A549 treated with CpdA at 1 μM for 4 hours (cell line): ENCODE measurements around the gene MCRS1. TPM values are rescaled to one million over a fixed set of nuclear protein-coding genes. Genes with fewer than 3 reads are reported as not detected.

Experiments
- total RNA-seq: library from RNA; stranded (reverse); fragments of 200-300 nt; extraction: Qiagen RNA extraction; gene quantifications from 5 replicates; pipeline ENCODE4 v1.2.3, GENCODE V29; 2022; ENCODE audit warnings: low read depth

MCRS1 gene
- 63.9 to 69.1 TPM (median 67.7 TPM) in 5 replicates for total RNA-seq

DNA sequence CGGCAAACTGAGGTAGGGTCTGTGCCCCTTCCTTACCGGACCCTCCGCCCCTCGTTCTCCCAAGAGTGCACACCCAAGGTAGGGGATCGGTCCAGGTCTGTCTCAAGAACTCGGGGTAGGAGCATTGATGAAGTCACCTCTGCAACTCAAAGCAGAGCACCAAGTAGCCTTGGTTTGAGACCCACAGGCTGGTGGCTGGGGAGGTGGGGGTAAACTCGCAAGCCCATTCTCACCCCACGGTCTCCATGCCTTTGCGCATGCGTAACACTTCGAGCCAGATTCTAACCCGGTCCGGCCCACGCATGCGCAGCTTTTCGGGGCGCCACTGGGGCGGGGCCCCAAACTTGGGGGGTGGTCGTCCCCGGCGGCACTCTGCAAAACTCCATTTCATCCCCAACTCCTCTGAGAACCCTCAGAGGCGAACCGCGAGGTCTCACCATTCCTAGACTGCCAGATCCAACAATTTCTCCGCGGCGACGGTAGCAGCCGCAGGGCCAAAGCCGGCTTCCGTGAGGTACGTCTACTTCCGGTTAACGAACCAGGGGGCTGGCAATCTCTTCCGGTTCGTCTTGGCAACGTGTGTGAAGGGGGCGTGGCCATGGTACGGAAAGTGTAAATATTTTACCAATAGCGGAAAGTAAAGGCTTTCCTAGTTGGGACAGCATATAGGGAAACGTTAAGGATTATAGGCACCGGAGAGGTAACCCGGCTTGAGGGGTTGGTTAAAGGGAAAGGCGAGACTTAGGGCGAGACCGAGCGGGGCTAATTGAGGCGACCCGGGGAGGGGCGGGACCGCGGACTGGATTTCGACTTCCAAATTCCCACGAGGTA is at the start of gene MCRS1:
Gene MCRS1, minus strand, starts transcription at position 532 of the 831 bp plus-strand sequence. CDS start 1,411 bp downstream, outside the sequence.

GRCh38 chr12:49605539-49605938 is 37.6 kb upstream of the MCRS1 start, which contains the start of gene FAM186B:
Gene FAM186B, minus strand, starts transcription at chr12:49605639. Its CDS starts 162 bp downstream, at chr12:49605477.

GRCh38 chr12:49538510-49539403 is 29.2 kb downstream of the MCRS1 start, which contains the start of gene KCNH3:
Gene KCNH3, plus strand, starts transcription at chr12:49539030. Its CDS starts 387 bp downstream, at chr12:49539417.

Other genes starting within 250 kb of the MCRS1 start
- gene TROAP, start 244.9 kb downstream of the MCRS1 start, total RNA-seq = 78.1 to 121 TPM (median 84.3 TPM) in 5 replicates
- 3.4 to 5.7 TPM (median 5.0 TPM) in 5 replicates for gene C1QL4, start 231.0 kb downstream of the MCRS1 start, total RNA-seq
- 19.2 to 24.7 TPM (median 20.0 TPM) in 5 replicates for gene DNAJC22, start 221.3 kb downstream of the MCRS1 start, total RNA-seq
- 30.6 to 40.8 TPM (median 34.2 TPM) in 5 replicates for gene SPATS2, start 200.7 kb downstream of the MCRS1 start, total RNA-seq
- 2.4 to 3.0 TPM (median 2.9 TPM) in 5 replicates for gene KCNH3, start 29.1 kb downstream of the MCRS1 start, total RNA-seq
- 0.08 to 0.15 TPM (median 0.11 TPM) in 5 replicates for gene FAM186B, start 37.5 kb upstream of the MCRS1 start, total RNA-seq
- 5.9 to 8.7 TPM (median 7.3 TPM) in 5 replicates for gene PRPF40B, start 55.4 kb upstream of the MCRS1 start, total RNA-seq
- gene FMNL3, start 139.3 kb upstream of the MCRS1 start, total RNA-seq = 1.6 to 2.2 TPM (median 1.9 TPM) in 5 replicates
- 404 to 512 TPM (median 480 TPM) in 5 replicates for gene TMBIM6, start 173.4 kb upstream of the MCRS1 start, total RNA-seq